HepG2 (cell line): ENCODE measurements around the gene NOSIP. TPM values are rescaled to one million over a fixed set of nuclear protein-coding genes. Genes with fewer than 3 reads are reported as not detected.

ENCODE experiments used
- CCDC6 ChIP-seq: sonication (generic); formaldehyde crosslinking; IDR thresholded peaks from 2 replicates; pipeline ENCODE4 v1.8.1; 2022; ENCODE audit warnings: mild to moderate bottlenecking, missing genetic modification reagents, moderate library complexity
- EP300 ChIP-seq, 3 experiments: sonication (generic) in 1 of 3; formaldehyde crosslinking in 1 of 3; IDR thresholded peaks; 2 replicates each; pipeline versions ENCODE4 v1.5.1 to v1.6.1; 2011 to 2020; ENCODE audit warnings: low read depth in 2 of 3, low read length in 2 of 3, borderline replicate concordance in 1 of 3, improper control_type of control experiment in 1 of 3, mild to moderate bottlenecking in 1 of 3, missing genetic modification reagents in 1 of 3, moderate library complexity in 1 of 3
- GATAD2A ChIP-seq: IDR thresholded peaks from 2 replicates; pipeline ENCODE4 v1.6.1; 2016
- HOXD1 ChIP-seq: sonication (generic); formaldehyde crosslinking; IDR thresholded peaks from 2 replicates; pipeline ENCODE4 v1.5.0; 2020; ENCODE audit warnings: missing genetic modification reagents
- JDP2 ChIP-seq: sonication (generic); formaldehyde crosslinking; IDR thresholded peaks from 2 replicates; pipeline ENCODE4 v1.8.1; 2022; ENCODE audit warnings: missing genetic modification reagents, borderline replicate concordance
- KMT2A ChIP-seq: sonication (generic); formaldehyde crosslinking; IDR thresholded peaks from 2 replicates; pipeline ENCODE4 v1.4.0; 2020; ENCODE audit warnings: missing genetic modification reagents
- PLRG1 ChIP-seq: fragments of 450-650 bp; conservative IDR thresholded peaks from 2 replicates; pipeline ENCODE4 v1.6.1; 2016
- SAP130 ChIP-seq: IDR thresholded peaks from 2 replicates; pipeline ENCODE4 v1.6.1; 2016; ENCODE audit warnings: low read depth
- TARDBP ChIP-seq: sonication (generic); formaldehyde crosslinking; IDR thresholded peaks from 2 replicates; pipeline ENCODE4 v1.8.0; 2022; ENCODE audit warnings: mild to moderate bottlenecking, missing genetic modification reagents
- TCF7L2 ChIP-seq: IDR thresholded peaks from 2 replicates; pipeline ENCODE4 v1.6.1; 2011; ENCODE audit warnings: mild to moderate bottlenecking, low read depth, low read length, moderate library complexity
- THAP11 ChIP-seq: IDR thresholded peaks from 2 replicates; pipeline ENCODE4 v1.6.1; 2016; ENCODE audit warnings: missing biosample characterization, missing genetic modification reagents
- polyA plus RNA-seq, 8 experiments: library from polyadenylated mRNA; depleted of rRNA in 3 of 8; stranded (reverse) in 7 of 8; unstranded in 1 of 8; fragments of >200 nt; fragmentation: Illumina TruSeq in 4 of 8; extraction: Trizol in 4 of 8; gene quantifications; 2 replicates each; pipeline versions ENCODE4 v1.2.1 to v1.2.3, GENCODE V29; 2011 to 2016; ENCODE audit warnings: low read depth in 4 of 8, missing spikeins in 1 of 8, mixed read lengths in 1 of 8; ENCODE audit not compliant: insufficient read depth in 1 of 8
- total RNA-seq, 5 experiments: library from RNA; depleted of rRNA; stranded (reverse); fragments of >200 nt; fragmentation: Illumina TruSeq; extraction: Trizol; gene quantifications; 2 replicates each; pipeline ENCODE4 v1.2.3, GENCODE V29; 2016; ENCODE audit warnings: low read depth in 1 of 5
- TF ChIP-seq, protein P1 (sequence below): sonication (generic); formaldehyde crosslinking; conservative IDR thresholded peaks from 2 replicates; pipeline ENCODE4 v1.8.0; 2022; ENCODE audit warnings: mild to moderate bottlenecking, moderate library complexity, missing genetic modification reagents
- TF ChIP-seq, protein P2 (sequence below): sonication (generic); formaldehyde crosslinking; IDR thresholded peaks from 2 replicates; pipeline ENCODE4 v1.8.0; 2022; ENCODE audit warnings: mild to moderate bottlenecking, missing genetic modification reagents, moderate library complexity
- TF ChIP-seq, protein P3 (sequence below): sonication (generic); formaldehyde crosslinking; IDR thresholded peaks from 2 replicates; pipeline ENCODE4 v1.4.0; 2020; ENCODE audit warnings: missing genetic modification reagents, borderline replicate concordance
- TF ChIP-seq, protein P4 (sequence below): sonication (generic); formaldehyde crosslinking; IDR thresholded peaks from 2 replicates; pipeline ENCODE4 v1.5.1; 2020; ENCODE audit warnings: missing genetic modification reagents, mild to moderate bottlenecking, borderline replicate concordance
- TF ChIP-seq, protein P5 (sequence below): sonication (generic); formaldehyde crosslinking; IDR thresholded peaks from 2 replicates; pipeline ENCODE4 v1.5.0; 2020; ENCODE audit warnings: missing genetic modification reagents

The NOSIP gene
- total and polyA plus RNA-seq, 2 of the 13 experiments (the other 11 are each of a cell fraction or from before 2014, with no cell fraction given), result 54.3 to 78.0 TPM

DNA sequence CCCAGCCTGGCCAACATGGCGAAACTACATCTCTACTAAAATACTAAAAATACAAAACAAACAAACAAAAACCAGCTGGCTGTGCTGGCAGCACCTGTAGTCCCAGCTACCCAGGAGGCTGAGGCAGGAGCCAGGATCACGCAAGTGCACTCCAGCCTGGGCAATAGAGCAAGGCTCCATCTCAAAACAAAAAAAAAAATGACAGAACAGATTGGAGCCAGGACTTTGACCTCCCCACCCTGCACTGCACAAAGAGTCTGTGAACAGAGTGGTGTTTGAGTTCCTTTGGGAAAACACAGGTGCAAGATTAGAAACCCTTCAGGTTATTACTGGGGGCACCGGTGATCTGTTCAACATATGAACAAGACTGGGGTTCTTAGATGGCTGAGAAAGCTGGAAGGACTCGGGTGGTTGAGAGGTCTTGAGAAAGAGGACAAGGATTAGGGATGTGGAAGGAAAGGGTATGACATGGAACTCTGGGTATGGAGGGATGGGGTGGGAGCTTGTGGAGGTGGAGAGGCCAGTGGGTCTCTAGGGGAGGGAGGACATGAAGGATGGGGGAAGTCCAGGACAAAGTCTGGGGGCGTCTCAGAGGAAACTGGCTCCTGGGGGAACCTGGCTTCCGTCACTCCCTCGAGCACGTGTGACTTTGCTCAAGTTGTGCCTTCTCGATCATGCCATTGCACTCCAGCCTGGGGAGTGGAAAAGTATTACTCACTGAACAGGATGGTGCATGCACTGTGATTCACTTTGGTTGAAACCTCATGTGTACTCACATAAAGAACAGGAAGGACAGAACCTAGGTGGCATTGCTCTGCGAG is 26.7 kb downstream of the NOSIP start (continued):
- TF ChIP-seq, protein P1, sequence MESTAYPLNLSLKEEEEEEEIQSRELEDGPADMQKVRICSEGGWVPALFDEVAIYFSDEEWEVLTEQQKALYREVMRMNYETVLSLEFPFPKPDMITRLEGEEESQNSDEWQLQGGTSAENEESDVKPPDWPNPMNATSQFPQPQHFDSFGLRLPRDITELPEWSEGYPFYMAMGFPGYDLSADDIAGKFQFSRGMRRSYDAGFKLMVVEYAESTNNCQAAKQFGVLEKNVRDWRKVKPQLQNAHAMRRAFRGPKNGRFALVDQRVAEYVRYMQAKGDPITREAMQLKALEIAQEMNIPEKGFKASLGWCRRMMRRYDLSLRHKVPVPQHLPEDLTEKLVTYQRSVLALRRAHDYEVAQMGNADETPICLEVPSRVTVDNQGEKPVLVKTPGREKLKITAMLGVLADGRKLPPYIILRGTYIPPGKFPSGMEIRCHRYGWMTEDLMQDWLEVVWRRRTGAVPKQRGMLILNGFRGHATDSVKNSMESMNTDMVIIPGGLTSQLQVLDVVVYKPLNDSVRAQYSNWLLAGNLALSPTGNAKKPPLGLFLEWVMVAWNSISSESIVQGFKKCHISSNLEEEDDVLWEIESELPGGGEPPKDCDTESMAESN (CRISPR knock-in tag), result peak; percentile 61; the same call in 1 of the 2 replicates
- no peak for TF ChIP-seq CCDC6 (CRISPR knock-in tag)
- TF ChIP-seq HOXD1, result no peak
- peak in 1 of 2 experiments; percentile 20; a peak in 1 of 4 replicates for TF ChIP-seq EP300 (IDR thresholded peaks at IDR 0.05; ENCODE audit: low read depth in 2 of 2, low read length in 2 of 2)
- no peak for TF ChIP-seq EP300 (CRISPR knock-in tag; IDR thresholded peaks at IDR 0.05; ENCODE audit: borderline replicate concordance)
- TF ChIP-seq, protein P2, sequence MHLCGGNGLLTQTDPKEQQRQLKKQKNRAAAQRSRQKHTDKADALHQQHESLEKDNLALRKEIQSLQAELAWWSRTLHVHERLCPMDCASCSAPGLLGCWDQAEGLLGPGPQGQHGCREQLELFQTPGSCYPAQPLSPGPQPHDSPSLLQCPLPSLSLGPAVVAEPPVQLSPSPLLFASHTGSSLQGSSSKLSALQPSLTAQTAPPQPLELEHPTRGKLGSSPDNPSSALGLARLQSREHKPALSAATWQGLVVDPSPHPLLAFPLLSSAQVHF (CRISPR knock-in tag), result no peak
- no peak for TF ChIP-seq JDP2 (CRISPR knock-in tag)
- TF ChIP-seq GATAD2A (CRISPR knock-in tag), result peak; percentile 51
- no peak for TF ChIP-seq PLRG1
- no peak for TF ChIP-seq TCF7L2
- no peak for TF ChIP-seq TARDBP (CRISPR knock-in tag)
- peak; percentile 50 for TF ChIP-seq SAP130 (CRISPR knock-in tag)
- TF ChIP-seq, protein P3, sequence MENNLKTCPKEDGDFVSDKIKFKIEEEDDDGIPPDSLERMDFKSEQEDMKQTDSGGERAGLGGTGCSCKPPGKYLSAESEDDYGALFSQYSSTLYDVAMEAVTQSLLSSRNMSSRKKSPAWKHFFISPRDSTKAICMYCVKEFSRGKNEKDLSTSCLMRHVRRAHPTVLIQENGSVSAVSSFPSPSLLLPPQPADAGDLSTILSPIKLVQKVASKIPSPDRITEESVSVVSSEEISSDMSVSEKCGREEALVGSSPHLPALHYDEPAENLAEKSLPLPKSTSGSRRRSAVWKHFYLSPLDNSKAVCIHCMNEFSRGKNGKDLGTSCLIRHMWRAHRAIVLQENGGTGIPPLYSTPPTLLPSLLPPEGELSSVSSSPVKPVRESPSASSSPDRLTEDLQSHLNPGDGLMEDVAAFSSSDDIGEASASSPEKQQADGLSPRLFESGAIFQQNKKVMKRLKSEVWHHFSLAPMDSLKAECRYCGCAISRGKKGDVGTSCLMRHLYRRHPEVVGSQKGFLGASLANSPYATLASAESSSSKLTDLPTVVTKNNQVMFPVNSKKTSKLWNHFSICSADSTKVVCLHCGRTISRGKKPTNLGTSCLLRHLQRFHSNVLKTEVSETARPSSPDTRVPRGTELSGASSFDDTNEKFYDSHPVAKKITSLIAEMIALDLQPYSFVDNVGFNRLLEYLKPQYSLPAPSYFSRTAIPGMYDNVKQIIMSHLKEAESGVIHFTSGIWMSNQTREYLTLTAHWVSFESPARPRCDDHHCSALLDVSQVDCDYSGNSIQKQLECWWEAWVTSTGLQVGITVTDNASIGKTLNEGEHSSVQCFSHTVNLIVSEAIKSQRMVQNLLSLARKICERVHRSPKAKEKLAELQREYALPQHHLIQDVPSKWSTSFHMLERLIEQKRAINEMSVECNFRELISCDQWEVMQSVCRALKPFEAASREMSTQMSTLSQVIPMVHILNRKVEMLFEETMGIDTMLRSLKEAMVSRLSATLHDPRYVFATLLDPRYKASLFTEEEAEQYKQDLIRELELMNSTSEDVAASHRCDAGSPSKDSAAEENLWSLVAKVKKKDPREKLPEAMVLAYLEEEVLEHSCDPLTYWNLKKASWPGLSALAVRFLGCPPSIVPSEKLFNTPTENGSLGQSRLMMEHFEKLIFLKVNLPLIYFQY (CRISPR knock-in tag), result no peak
- TF ChIP-seq, protein P4, sequence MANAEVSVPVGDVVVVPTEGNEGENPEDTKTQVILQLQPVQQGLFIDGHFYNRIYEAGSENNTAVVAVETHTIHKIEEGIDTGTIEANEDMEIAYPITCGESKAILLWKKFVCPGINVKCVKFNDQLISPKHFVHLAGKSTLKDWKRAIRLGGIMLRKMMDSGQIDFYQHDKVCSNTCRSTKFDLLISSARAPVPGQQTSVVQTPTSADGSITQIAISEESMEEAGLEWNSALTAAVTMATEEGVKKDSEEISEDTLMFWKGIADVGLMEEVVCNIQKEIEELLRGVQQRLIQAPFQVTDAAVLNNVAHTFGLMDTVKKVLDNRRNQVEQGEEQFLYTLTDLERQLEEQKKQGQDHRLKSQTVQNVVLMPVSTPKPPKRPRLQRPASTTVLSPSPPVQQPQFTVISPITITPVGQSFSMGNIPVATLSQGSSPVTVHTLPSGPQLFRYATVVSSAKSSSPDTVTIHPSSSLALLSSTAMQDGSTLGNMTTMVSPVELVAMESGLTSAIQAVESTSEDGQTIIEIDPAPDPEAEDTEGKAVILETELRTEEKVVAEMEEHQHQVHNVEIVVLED (CRISPR knock-in tag), result no peak
- TF ChIP-seq THAP11, result peak; percentile 22; the same call in 1 of the 2 replicates
- no peak for TF ChIP-seq KMT2A
- TF ChIP-seq, protein P5, sequence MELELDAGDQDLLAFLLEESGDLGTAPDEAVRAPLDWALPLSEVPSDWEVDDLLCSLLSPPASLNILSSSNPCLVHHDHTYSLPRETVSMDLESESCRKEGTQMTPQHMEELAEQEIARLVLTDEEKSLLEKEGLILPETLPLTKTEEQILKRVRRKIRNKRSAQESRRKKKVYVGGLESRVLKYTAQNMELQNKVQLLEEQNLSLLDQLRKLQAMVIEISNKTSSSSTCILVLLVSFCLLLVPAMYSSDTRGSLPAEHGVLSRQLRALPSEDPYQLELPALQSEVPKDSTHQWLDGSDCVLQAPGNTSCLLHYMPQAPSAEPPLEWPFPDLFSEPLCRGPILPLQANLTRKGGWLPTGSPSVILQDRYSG, result no peak
